Measurements from ENCODE around the gene OVOL3.

DNA sequence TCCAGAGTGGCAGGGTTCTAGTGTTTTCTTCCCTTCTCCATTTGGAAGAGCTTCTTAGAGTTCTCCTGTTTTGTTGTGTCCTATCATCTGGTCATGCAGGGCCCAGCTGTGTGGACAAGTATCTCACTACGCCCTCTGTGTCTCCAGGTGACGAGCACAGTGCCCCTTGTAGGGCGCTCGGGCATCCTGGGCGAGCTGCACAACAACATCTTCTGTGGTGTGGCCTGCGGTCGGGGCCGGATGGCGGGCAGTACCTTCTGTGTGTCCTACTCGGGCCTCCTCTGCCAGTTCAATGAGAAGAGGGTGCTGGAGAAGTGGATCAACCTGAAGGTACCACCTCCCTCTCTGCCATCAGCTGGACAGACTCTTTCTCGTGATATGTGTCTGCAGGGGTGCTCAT is 43.3 kb upstream of the OVOL3 start:
- TF ChIP-seq, protein P1, sequence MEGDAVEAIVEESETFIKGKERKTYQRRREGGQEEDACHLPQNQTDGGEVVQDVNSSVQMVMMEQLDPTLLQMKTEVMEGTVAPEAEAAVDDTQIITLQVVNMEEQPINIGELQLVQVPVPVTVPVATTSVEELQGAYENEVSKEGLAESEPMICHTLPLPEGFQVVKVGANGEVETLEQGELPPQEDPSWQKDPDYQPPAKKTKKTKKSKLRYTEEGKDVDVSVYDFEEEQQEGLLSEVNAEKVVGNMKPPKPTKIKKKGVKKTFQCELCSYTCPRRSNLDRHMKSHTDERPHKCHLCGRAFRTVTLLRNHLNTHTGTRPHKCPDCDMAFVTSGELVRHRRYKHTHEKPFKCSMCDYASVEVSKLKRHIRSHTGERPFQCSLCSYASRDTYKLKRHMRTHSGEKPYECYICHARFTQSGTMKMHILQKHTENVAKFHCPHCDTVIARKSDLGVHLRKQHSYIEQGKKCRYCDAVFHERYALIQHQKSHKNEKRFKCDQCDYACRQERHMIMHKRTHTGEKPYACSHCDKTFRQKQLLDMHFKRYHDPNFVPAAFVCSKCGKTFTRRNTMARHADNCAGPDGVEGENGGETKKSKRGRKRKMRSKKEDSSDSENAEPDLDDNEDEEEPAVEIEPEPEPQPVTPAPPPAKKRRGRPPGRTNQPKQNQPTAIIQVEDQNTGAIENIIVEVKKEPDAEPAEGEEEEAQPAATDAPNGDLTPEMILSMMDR (IDR thresholded peaks at IDR 0.05): no peak
- no peak for TF ChIP-seq POLR2A (IDR thresholded peaks at IDR 0.05)
